ENCODE results near the gene FAM174A. TPM values are rescaled to one million over a fixed set of nuclear protein-coding genes. Genes with fewer than 3 reads are reported as not detected.

FAM174A gene
- total and polyA plus RNA-seq, 8 donors = 8.2 to 31.5 (median 9.3) TPM

DNA sequence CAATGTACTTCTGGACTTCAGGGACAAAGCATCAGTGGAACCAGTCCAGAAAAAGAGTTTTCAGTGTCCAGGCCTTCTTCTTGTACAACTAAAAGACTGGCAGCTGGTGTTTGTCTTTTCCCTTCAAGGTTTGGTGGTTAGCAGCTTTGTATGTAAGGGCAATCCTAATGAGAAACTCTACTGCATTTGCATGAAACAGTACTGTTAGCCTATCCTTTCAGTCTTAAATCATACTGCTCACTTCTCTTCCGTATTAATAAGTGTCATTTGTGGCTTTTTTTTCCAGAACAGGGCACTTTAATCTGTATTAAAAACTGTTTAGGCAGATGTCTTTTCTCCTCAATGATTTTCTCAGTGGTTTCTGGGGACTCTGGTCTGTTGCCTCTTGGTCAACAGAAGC is 48.9 kb downstream of the FAM174A start:
- no peak for ATAC-seq
- peaks cover 0 to 3% (median 0%) of the 10 kb centered on the region in 4 donors for H3K27me3 ChIP-seq
- H3K4me3 ChIP-seq = no peak overlapping the region
- H3K4me1 ChIP-seq = no peaks in the 10 kb centered on the region
- H3K9me3 ChIP-seq = no peaks in the 10 kb centered on the region
- DNase-seq = no peak
- 73 to 74% methylated on average over 1 of the region's 1 CpG for WGBS, 2 donors
- FAIRE-seq = no peak
- intact Hi-C loops (cut with DNase I) = no loop called here
- no peak overlapping the region for H3K27ac ChIP-seq
- TF ChIP-seq, protein P1, sequence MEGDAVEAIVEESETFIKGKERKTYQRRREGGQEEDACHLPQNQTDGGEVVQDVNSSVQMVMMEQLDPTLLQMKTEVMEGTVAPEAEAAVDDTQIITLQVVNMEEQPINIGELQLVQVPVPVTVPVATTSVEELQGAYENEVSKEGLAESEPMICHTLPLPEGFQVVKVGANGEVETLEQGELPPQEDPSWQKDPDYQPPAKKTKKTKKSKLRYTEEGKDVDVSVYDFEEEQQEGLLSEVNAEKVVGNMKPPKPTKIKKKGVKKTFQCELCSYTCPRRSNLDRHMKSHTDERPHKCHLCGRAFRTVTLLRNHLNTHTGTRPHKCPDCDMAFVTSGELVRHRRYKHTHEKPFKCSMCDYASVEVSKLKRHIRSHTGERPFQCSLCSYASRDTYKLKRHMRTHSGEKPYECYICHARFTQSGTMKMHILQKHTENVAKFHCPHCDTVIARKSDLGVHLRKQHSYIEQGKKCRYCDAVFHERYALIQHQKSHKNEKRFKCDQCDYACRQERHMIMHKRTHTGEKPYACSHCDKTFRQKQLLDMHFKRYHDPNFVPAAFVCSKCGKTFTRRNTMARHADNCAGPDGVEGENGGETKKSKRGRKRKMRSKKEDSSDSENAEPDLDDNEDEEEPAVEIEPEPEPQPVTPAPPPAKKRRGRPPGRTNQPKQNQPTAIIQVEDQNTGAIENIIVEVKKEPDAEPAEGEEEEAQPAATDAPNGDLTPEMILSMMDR (IDR thresholded peaks at IDR 0.05) = no peak
- H3K36me3 ChIP-seq = no peaks in the 10 kb centered on the region

DNA sequence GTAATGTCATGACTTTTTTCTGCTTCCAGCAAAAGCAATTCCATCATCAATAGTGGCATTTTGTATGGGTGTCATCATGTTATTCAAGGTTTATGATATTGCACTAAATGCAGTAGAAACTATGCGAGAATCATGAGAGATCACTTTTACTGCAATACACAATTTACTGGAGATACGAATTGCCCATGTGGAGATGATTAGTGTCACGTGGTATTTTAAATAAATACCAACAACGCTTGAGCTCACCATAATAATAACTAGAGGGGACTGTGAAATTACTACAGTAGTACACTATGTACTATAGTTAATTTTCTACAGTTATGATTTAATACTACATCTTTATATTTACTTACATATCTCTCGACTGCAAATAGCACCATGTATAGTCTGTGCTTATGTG is 49.7 kb downstream of the FAM174A start:
- Histone ChIP-seq H3K27me3 (peaks cover 0 to 3% (median 0%) of the 10 kb centered on the region in 4 donors), H3K27ac (no peak overlapping the region), H3K4me1 (no peaks in the 10 kb centered on the region), H3K9me3 (no peaks in the 10 kb centered on the region), H3K4me3 (no peak overlapping the region), H3K36me3 (no peaks in the 10 kb centered on the region)
- ATAC-seq (no peak), DNase-seq (no peak), FAIRE-seq (no peak)
- intact Hi-C loops (cut with DNase I) = no loop called here
- 88 to 89% methylated on average over 5 of the region's 5 CpGs for WGBS, 2 donors
- TF ChIP-seq, protein P1 (IDR thresholded peaks at IDR 0.05) = no peak

DNA sequence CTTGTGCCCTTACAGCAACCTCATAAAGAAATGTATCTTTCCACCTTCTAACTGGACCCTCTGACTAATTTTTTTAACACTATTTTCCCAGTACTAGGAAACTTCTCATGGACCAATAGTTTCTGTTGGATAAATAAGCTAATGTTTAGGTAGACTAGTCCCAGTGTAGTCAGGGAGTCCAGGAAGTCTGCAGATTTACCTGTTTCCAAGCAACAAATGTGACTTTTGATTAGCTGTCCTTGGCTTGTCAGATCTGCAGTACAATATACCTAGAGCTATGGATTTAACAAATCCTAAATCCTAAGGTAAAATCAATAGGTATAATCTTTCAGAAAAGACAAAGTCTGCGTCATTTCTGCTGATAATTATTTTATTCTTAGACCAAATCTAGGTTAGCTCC is 55.7 kb downstream of the FAM174A start:
- H3K36me3 ChIP-seq = no peaks in the 10 kb centered on the region
- no peak overlapping the region for H3K4me3 ChIP-seq
- no peak overlapping the region for H3K27ac ChIP-seq
- H3K9me3 ChIP-seq = no peaks in the 10 kb centered on the region
- H3K27me3 ChIP-seq = no peaks in the 10 kb centered on the region
- FAIRE-seq (no peak), ATAC-seq (peak; percentile 74 to 81 (median 76)), DNase-seq (peak in 1 of 6 donors; percentile 15)
- WGBS, 2 donors = 18 to 22% methylated on average over 1 of the region's 1 CpG
- intact Hi-C loops (cut with DNase I) = no loop called here
- peaks cover 0 to 15% (median 11%) of the 10 kb centered on the region in 3 donors for H3K4me1 ChIP-seq
- TF ChIP-seq, protein P1 (IDR thresholded peaks at IDR 0.05) = no peak

DNA sequence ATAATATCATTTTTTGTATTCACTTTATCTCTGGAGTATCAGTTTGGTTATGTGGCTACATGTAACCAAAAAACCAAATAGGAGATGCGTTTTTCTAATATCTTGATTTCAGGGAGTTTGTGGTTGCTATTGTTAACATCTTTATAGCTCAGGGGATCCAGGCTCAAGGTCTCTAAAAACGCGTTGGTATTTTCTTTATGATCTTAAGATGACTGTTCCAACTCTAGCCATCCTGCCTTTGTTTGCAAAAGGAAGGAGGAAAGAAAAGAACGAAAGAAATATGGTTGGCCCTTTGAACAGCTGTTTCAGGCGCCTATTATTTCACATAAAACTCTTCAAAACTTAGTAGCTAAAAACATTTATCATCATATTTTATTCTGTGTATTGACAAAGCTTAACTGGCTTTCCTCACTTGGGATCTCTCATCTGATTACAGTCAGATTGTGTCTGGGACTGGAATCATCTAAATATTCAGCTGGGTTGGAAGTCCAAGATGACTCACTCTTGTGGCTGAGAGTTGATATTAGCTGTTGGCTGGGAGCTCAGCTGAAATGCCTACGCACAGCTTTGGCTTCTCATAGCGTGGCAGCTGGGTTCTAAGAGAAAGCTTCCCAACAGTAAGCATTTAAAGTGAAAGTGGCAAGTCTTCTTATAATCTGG is 60.1 kb downstream of the FAM174A start:
- Histone ChIP-seq H3K27ac (peak overlapping the region; percentile 22 to 82 (median 58)), H3K36me3 (no peaks in the 10 kb centered on the region), H3K9me3 (no peaks in the 10 kb centered on the region), H3K27me3 (no peaks in the 10 kb centered on the region), H3K4me3 (peak overlapping the region in 1 of 4 donors; percentile 21), H3K4me1 (peaks cover 0 to 15% (median 11%) of the 10 kb centered on the region in 3 donors)
- peak; percentile 93 to 98 (median 97) for ATAC-seq
- DNase-seq = peak in 5 of 6 donors; percentile 35 to 84 (median 78)
- intact Hi-C loops (cut with DNase I) = no loop called here
- FAIRE-seq = peak; percentile 78
- WGBS, 2 donors = 32 to 39% methylated on average over 7 of the region's 7 CpGs
- TF ChIP-seq, protein P1 (IDR thresholded peaks at IDR 0.05) = no peak

DNA sequence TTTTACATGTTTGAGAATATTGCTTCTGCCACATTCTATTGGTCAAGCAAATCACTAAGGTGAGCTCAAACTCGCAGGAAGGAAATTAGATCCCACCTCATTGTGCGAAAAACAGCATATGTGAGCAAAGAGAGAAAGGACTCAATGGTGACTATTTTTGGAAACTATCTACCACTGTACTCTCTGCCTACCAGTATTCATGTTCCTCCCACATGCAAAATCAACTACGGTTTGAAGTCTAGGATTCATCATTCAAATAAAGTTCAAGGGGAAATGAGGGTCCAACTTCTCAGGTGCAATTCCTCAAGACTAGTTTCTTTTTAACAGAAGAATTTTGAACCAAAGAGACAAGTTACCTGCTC is 60.6 kb downstream of the FAM174A start:
- ATAC-seq = no peak
- Histone ChIP-seq H3K4me3 (peak overlapping the region in 1 of 4 donors; percentile 21), H3K36me3 (no peaks in the 10 kb centered on the region), H3K27ac (peak overlapping the region; percentile 22 to 82 (median 58)), H3K4me1 (peaks cover 0 to 11% (median 8%) of the 10 kb centered on the region in 3 donors), H3K9me3 (no peaks in the 10 kb centered on the region), H3K27me3 (no peaks in the 10 kb centered on the region)
- TF ChIP-seq, protein P1 (IDR thresholded peaks at IDR 0.05) = no peak
- FAIRE-seq = no peak
- 42 to 43% methylated on average over 3 of the region's 3 CpGs for WGBS, 2 donors
- no peak for DNase-seq
- intact Hi-C loops (cut with DNase I) = no loop called here

Data from pancreas (tissue), 10 donors.